HPDE6-E6E7 (cell line): Measurements from ENCODE around the gene DRC1.

Experiments
- DNase-seq: peaks from one replicate; pipeline ENCODE4 v3.0.0; 2011; ENCODE audit warnings: missing footprints; ENCODE audit errors: extremely low spot score

Gene DRC1

DNA sequence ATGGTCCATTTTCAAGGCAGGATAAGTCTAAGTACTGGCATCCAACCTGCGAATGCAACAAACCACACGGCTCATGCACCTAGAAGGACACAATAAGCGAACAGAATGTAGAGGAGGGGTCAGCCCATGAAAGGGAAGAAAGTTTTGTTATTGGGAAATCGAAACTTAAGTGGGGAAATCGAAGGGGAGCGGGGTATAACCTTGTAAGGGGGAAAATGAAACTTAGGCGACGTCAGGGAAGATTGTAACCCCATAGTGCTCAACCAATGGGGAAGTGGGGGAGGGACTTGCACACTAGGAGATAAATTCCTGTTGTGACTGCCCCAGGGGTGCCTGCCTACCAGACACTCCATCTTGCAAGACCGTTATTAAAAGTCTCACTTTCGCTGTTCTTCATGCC lies 91.8 kb downstream of the DRC1 start:
- no peak for DNase-seq

DNA sequence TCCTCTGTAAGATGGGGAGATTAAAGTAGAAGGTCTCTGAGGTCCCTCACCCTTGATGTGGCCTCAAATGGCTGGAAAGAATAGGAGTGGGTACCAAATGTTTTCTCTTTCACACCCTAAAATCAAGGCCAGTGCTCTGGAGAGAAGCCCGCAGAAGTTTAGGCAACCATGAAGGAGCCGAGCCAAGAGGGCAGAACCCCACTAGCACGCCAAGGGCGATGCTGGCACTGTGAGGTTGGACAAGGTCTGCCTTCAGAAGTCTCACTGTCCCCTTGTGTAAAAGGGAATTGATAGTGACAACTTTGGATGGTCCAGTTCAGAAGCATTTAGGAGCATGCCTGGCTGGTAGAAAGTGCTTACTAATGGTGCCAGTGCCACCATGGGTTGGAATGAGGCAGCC lies 92.5 kb downstream of the DRC1 start:
- DNase-seq = no peak

DNA sequence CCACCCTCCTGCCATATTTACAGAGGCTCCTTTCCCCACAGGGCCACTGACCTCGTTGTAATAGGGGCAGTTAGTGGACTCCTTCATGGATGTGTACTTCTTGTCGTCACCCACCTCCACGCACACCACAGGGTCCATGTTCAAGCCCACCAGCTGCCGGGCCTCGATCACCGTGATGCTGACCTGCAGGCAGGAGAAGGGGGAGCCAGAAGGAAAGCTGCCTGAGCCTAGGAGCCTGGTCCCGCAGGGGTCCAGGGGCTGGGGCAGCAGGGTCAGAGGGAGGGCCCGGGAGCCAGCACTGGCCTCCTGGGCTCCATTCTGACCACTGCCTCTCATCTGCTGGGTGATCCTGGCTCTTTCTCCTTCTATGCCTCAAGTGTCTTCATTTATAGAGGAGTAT lies 93.2 kb downstream of the DRC1 start:
- no peak for DNase-seq

DNA sequence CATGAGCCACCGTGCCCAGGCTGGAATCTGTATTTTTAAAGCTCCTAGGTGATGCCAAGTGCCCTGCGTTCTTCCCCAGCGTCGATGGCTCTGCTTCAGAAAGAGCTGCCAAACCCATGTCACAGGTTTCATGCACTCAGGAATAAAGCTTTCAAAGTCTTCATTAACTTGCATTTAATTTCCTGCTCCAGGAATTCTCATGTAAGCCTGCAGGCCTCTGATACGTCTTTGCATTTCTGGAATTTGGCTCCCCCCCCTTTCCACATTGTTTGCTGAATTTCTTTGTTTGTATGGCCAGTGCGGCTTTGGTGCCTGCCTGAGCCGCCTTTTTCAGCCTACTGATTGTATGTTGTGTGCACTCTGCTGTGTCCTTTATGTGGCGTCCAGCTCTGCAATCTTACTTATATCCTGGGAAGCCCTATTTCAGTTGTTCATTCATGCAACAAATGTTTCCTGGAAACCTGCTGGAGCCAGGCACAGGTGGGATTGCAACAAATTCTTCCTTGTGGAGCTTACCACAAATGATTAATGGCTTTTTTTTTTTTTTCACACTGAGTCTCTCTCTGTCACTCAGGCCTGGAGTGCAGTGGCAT lies 94.1 kb downstream of the DRC1 start:
- no peak for DNase-seq

DNA sequence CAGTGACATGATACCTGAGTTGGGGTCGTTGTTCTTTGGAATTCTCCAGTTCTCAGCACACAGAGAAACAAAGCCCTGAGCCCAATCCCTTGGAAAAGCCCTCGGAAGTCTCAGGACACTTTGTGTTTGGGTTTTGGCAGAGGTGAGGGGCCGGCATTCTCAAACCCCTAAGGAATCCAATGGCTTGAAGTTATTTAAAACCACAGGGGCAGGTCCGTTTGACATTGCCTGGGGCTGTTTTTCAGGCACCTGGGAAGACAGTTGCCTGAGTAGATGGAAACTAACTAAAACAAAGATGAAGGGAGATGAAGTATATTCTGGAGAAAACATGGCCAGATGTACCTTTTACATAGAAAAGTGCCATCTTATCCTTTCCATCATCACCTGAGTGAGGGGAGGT lies 98.7 kb downstream of the DRC1 start:
- no peak for DNase-seq

DNA sequence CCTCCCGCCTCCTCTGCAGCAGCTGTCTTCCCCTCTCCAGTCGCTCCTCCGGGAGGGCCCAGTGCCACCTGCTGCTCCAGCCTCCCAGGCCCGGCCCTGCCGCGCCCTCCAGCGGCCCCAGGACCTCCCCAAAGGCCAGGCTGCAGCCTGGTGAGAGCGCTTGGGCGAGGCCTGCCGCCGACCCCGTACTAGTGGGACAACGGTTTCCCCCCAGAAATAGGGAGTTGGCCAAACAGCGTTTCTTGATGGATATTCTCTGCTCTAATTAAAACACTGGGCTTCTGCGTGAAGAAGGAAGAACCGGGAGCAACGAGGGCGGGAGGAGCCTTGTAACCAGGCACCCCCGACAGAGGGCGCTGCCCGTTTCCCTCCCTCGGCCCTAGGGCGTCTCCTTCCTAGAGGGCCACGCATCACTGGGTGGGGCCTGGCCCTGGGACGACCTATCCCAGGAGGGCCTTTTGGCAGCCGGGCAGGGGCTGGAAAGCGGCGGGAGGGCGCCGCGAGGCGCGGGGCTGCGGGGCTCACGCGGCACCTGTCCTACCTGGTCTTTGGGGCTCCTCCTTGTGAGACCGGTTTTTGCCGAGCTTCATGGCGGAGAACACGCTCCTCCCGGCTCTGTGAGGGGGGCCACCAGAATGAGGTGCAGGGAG lies 101.6 kb downstream of the DRC1 start:
- DNase-seq = peak; percentile 85

DNA sequence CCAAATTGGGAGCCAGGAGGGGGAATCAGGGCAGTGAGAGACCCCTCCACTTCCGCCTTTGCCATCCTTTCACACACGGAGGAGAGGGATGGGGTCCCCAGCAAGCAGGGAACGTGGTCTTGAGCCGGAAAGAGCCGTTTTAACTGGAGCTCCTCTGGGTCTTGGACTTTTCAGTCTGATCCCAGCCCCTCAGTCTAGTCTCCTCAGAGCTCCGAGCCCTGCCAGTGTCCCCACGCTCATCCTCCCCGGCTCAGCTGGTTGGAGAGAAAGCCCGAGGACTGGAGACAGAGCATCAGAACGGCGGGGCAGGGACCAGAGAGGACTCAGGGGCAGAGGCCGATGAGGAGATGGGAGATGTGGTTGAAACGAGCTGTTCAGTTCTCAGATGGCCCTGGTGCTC lies 102.3 kb downstream of the DRC1 start:
- no peak for DNase-seq

DNA sequence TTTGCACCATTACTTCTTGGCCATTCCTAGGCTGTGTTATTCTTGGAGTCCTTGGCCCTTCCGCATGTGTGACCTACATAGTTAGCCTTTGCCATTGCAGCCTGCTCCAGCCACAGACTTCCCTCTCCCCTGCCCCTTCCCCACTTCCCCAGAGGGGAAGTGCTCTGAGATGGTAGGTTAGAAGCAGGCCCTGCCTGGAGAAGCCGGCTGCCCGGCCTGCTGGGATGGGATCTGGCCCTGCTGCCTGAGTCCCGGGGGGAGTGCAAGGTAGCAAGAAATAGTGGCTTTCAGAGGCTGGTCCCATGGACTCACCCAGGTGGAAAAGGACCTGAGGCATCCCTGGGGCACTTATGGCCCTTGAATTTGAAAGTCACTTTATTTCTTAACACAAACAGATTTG lies 104.6 kb downstream of the DRC1 start:
- no peak for DNase-seq
